ENCODE results near the gene MCF2L.
A peak's percentile ranks its signal among the peaks of the same experiment; 100 is the strongest.
"Not testable (repeated sequence)": the region's sequence is repeated elsewhere in the genome, so short reads cannot be mapped to it uniquely, and the experiment has no call there.

Gene MCF2L

DNA sequence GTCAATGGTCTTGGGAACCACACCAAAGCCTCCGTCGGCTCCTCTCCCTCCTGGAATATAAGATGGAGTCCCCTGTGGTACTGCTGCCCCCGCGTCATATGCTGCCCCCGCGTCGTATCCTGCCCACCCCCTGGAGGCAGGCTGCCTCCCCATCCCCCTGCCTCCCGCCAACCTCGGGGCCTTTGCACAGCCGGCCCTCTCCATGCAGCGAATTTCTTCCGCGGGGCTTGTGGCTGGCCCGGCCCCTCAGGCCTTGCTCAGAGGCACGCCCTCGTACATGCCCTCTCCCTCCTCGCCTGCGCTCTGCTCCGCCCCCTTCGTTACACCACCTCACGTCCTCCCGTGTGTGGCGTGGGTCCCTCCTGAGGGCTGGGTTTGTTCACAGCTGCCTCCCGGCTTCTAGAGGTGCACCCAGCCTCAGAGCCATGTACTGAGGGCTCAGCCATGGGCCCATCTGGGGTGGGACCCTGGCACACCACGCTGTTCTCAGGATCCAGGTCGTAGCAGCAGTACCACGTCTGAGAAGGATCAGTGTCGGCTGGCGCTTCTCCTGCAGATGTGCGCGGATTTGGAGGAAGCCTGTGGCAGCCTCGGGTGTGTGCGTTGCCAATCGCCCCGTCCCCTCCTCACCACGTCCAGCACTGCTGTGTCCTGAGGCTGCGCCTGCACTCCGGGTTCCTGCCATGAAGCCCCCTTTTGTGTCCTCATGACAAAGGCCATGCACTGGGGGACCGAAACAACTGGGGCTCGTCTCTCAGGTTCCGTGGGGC lies 47.7 kb downstream of the MCF2L start:
- DNase-seq (ENCODE audit: low read depth, low spot score), result no peak

GRCh38 chr13:113017506-113018215 lies 48.6 kb downstream of the MCF2L start:
- no peak for DNase-seq (ENCODE audit: low read depth, low spot score)

DNA sequence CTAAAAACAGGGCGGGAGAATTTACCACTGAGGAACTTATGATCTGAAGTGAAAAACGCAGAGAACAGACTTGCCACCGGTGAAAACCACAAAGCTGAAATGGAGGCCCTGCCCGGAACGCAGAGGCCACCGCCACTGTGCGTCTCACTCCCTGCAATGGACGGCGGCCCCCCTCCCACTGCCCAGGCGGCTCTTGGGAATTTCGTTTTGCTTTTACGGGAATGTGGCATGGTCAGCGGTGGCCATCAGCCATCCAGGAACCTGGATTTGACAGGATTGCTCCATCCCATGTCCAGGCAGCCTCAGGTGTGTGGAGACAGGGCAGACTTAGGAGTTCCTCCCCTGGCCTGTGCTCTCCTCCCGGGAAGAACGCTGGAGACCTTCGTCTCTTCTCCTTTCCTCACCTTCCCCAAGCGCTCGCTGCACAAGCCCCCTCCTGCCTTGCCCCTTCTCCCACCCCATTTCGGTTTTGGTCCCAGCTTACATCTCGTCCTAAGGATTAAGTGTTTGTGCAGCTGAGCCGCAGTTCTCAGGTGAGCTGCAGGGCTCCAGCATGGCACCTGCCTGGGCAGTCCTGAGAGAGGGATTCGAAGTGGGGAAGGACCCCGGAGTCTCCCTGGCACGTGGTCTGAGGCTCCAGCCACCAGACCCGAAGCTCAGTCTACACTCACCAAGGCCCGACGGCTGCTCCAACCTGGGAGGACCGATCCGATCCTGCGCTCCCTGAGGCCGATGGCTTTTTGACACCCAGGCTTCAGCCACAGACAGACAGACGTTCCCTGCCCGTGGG lies 49.9 kb downstream of the MCF2L start:
- no peak for DNase-seq (ENCODE audit: low read depth, low spot score)

GRCh38 chr13:113020323-113021080 lies 51.5 kb downstream of the MCF2L start:
- DNase-seq (ENCODE audit: low read depth, low spot score), result no peak

DNA sequence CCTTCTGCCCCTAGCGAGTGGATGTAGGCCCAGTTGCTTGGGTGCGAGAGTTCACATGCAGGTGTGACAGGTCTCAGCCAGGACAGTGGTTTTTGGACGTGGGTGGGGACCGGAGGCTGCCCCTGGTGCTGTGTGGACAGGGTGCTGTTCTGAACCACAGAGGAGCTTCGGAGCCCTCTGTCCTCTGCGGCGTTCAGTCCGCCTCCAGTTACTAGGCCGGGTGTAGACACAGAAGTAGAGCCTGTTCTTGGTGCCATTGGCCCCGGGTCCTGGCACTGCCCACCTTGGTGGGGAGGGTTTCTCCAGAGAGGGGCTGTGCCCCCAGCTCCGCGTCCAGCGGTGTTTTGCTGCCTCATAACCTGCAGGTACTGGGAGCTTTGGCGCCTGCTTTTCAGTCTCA lies 52.4 kb downstream of the MCF2L start:
- no peak for DNase-seq (ENCODE audit: low read depth, low spot score)

DNA sequence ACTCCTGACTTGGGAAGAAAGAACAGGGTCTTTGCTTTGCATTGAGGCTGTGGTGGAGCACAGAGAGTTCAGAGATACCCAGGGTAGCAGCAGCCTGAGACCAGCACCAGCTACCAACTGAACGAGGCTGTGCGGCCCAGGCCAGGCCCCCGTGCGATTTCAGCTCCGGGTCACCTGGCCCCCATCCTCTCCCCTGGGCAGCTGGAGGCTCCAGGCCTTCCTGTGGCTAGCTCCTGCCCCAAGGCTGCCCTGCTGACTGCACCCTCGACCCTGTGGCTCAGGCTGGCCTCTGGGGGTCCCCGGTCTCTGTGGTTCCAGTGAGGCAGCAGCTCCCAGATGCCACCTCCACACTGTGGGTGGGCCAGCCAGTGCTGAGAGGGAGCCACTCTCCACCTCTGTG lies 52.8 kb downstream of the MCF2L start:
- DNase-seq (ENCODE audit: low read depth, low spot score), result no peak

DNA sequence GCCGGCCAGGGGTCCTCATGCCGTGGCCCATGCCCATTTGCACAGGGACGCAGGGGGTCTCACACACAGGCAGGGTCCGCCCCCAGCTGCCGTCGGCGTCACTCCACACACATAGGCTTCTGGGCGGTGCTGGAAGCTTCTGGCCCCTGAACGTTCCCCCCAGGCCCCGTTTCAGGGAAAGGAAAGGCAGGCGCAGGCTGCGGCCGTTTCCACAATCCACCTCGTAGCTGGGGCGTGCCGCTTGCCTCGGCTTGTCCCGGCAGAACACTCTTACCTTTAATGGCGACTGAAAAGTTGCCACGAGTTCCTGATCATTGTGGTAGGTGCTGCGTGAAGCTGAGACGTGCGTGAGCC lies 53.4 kb downstream of the MCF2L start:
- no peak for DNase-seq (ENCODE audit: low read depth, low spot score)

DNA sequence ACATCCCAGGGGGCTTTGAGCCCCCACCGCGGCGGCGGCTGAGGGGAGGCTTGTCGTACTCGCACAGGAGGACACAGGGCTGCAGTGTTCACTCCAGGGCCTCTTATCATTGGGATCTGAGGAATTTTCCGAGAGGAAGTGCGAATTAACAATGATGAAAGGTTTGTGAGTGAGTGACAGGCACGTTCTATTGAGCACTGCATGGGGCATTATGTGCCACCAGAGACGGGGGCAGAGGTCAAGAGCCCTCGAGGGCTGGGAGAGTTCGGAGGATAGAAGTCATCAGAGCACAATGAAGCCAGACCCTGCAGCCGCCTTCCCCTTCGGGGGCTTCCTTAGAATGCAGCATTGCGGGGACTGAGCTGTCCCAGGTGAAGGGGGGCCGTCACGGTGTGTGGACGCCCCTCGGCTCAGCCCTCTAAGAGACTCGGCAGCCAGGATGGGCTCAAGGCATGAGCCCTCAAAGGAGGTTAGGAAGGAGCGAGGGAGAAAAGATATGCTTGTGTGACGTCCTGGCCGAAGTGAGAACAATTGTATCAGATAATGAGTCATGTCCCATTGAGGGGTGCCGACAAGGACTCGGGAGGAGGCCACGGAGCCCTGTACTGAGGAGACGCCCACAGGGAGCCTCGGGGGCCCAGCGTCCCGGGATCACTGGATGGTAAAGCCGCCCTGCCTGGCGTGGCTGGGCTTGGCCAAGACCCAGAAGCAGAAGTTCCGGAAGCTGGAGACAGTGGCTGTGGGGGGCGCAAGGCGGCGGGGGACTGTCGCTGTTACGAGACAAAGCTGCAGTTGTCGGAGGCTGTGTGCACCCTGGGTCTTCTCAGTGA lies 53.9 kb downstream of the MCF2L start:
- peak; percentile 58 for DNase-seq (ENCODE audit: low read depth, low spot score)

DNA sequence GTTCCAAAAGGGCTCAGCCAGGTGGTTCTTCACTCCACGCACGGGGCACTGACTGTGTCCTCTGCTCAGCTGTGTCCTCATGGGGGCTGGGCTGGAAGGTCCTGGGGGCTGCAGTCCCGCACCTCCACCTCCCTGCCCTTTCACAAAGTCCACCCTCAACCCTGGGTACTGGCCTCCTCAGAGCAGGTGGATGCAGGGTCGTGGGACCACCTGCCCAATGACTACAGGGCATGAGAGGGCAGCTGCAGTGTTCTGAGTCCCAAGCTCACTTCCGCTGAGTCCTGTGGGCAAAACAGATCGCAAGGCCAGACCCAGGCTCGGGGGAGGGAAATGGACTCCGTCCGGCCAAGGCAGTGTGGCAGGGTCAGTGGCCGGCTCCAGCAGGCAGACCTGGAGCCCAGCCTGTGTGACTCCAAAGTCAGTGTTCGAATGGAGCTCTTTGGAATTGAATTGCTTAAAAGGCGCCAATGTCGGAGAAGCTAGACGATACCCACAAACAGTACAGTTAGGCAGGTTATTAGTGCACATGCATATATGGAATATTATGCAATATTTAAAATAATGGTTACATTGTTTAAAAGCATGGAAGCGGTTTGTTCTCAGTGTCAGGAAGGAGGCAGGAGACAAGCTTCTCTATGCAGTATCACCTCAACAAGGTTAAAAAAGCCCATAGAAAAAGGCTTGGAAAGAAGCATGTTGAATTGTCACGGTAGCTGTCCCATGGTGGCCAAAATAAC lies 54.8 kb downstream of the MCF2L start:
- DNase-seq (ENCODE audit: low read depth, low spot score), result no peak

DNA sequence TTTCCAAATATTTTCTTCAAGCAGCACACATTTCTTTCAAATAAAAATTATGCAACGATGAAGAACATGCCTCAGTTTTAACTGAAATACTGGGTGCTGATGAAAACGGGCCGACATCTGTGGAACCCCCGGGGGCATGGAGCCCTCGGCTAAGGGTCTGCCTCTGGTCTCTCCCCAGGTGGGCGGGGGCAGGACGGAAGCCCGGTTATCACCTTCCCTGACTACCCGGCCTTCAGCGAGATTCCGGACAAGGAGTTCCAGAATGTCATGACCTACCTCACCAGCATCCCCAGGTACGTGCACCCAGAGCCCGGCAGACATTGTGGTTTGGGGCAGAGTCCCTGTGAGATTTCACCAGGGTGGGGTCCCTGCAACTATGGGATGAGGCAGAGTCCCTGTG lies 55.5 kb downstream of the MCF2L start:
- no peak for DNase-seq (ENCODE audit: low read depth, low spot score)

DNA sequence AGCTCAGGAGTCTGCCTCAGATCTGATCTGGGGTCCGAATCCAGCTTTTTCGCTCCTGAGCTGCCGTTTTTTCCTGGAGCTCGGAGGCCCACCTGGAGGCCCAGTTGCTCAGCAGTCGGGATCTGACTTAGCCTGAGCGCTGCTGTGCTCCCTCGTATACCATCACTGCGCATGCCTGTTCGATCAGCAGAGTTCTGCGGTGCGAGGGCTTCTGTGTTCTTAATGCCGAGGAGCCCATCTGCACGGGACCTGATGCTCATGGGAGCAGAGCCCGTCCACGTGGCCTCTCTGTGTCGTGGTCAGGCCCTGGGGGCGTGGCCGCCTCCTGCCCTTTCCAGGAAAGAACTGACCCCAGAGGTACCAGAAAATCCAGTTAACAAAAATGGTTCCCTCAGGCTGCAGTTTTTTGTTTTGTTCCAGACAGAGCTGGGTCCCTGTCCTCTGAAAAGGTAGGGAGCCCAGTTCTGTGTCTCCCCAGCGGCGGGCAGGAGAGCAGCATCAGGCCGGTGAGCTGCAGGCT lies 57.4 kb downstream of the MCF2L start:
- DNase-seq (ENCODE audit: low read depth, low spot score), result no peak

- no peak for DNase-seq (ENCODE audit: low read depth, low spot score)
Observed at GRCh38 chr13:113027095-113027494, 58.1 kb downstream of the MCF2L start.

DNA sequence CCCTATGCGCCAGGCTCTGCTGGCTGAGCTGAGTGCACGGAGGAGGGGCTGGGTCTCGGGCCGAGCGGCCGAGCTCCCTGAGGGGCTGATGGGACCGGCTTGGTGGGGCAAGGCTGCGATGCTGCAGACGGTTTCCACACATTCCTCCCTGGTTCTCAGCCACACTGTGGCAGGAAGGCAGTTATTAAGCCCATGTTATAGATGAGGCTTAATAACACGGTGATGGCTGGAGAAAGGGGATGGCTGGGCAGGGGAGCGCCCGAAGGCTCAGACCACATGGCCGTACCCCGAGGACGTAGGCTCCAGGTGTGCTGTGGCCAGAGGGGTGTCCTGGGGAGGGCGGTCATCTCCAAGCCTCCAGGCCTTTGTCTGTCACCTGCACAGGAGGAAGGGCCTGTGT lies 58.6 kb downstream of the MCF2L start:
- DNase-seq (ENCODE audit: low read depth, low spot score), result no peak

DNA sequence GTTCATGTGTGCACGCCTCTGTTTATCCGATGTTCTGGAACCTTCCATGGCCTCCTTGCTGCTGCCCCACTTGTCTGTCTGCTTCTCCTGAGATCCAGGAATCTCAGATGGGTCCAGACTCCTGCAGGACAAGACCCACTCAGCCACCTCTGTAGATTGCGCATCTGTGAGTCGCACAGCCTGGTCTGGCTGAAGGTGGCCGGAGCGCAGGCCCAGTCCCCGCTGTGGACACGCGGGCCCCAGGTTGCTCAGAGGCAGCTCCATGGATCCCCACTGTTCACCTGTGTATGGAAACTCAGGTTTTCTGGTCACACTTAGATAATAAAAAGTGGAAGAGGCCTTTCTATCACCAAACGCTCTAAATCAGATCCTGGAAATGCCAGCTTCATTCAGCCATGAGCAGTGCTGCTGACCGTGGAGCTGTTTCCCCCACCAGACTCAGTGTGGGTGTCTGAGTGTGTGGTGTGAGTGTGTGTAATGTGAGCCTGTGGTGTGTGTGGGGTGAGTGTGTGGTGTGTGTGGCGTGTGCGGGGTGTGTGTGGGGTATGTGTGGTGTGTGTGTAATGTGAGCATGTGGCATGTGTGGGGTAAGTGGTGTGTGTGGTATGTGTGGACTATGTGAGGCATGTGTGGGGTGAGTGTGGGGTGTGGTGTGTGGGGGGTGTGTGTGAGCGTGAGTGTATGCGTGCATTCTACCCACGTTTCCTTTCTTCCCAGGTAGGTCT lies 59.5 kb downstream of the MCF2L start:
- DNase-seq (ENCODE audit: low read depth, low spot score), result no peak

DNA sequence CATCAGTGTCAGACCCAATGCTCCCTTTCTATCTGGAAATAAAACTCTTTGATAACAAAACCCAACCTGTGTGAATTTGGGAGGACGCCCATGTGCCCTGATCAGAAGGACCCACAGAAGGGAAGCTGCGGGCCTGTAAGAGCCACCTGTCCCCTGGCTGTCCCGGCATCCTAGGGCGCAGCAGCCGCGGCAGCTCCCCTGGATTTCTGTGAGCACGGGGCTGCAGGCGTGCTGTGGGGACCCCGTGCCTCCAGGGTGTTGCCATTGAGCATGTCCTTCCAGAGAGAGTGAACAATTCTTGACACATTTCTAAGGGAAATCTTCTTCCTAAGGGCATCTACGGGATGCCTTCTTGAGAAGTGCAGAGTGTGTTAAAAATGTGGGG lies 60.0 kb downstream of the MCF2L start:
- no peak for DNase-seq (ENCODE audit: low read depth, low spot score)

DNA sequence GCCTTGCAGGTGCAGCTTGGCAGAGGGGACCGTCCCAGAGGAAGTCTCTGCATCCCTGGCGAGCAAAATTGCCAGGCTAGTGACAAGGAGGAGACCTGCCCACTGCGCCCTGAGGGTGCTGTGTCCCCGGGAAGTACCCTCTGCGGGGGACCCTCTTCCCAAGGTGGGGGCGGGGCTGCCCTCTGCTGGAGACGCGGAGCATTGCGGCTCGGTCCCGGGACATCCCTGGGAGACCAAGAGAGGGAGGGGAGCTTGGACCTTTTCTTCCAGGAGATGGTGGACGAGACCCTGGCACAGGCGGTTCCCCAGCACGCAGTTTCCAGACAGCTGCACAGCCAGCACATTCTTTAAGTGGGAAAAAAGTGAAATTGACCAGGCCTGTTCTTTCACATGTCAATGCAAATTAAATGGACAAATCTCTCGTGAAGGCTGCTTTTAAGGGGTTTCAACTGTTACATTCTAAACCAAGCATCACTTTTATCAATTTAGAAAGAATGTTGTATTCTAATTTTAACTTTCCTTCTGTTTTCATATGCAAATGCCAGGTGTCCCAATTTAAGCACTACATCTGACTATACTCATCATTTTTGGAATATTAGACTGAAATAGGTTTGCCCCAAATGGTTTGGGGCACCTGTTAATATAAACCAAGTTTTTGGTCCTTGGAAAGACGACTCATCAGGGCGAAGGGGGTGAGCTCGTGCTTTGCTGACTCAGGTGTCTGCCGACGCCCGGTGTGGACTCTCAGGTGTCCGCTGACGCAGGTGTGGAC lies 60.7 kb downstream of the MCF2L start:
- peak; percentile 57 for DNase-seq (ENCODE audit: low read depth, low spot score)

- DNase-seq (ENCODE audit: low read depth, low spot score), result not testable (repeated sequence)
Observed at GRCh38 chr13:113030259-113030640, 61.2 kb downstream of the MCF2L start.

GRCh38 chr13:113031465-113031864 lies 62.5 kb downstream of the MCF2L start:
- DNase-seq (ENCODE audit: low read depth, low spot score), result no peak

DNA sequence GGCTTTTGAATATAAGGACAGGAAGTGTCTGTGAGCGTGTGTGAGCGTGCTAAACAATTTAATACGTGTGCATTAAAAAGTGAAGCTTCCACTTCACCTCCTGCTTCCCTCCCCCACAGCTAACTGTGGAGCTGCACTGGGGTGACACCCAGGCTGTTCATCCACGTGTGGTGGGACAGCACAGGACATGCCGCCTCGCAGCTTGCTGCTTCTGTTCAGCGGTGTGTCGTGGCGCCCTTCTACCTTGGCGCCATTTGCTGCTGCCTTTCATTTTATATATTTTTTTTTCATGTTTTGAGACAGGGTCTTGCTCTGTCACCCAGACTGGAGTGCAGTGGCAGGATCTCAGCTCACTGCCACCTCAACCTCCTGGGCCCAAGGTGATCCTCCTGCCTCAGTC lies 63.3 kb downstream of the MCF2L start:
- DNase-seq (ENCODE audit: low read depth, low spot score), result no peak

Data from astrocyte of the hippocampus (primary cell).